ENCODE measurements around the gene GPHN.

GPHN gene

DNA sequence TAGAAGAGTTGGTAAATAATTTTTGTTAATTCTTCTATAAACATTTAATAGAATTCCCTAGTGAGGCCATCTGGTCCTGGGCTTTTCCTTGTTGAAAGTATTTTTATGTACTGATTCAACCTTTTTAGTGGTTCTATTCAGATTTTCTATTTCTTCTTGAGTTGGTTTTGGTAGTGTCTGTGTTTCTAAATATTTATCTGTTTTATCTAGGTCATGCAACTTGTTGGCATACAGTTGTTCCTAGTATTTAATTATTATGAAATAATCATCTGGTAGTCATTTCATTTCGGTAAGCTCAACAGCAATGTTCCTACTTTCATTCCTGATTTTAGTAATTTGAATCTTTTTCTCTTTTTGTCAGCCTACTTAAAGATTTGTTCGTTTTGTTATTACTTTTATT lies 447.2 kb downstream of the GPHN start:
- TF ChIP-seq, protein P1, sequence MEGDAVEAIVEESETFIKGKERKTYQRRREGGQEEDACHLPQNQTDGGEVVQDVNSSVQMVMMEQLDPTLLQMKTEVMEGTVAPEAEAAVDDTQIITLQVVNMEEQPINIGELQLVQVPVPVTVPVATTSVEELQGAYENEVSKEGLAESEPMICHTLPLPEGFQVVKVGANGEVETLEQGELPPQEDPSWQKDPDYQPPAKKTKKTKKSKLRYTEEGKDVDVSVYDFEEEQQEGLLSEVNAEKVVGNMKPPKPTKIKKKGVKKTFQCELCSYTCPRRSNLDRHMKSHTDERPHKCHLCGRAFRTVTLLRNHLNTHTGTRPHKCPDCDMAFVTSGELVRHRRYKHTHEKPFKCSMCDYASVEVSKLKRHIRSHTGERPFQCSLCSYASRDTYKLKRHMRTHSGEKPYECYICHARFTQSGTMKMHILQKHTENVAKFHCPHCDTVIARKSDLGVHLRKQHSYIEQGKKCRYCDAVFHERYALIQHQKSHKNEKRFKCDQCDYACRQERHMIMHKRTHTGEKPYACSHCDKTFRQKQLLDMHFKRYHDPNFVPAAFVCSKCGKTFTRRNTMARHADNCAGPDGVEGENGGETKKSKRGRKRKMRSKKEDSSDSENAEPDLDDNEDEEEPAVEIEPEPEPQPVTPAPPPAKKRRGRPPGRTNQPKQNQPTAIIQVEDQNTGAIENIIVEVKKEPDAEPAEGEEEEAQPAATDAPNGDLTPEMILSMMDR (conservative IDR thresholded peaks at IDR 0.05; ENCODE audit: control insufficient read depth, insufficient read depth, low read depth, low read length), result no peak
- H3K4me3 ChIP-seq (ENCODE audit: control insufficient read depth, low read depth, low read length), result no peak overlapping the region
- DNase-seq (ENCODE audit: low read depth), result no peak

DNA sequence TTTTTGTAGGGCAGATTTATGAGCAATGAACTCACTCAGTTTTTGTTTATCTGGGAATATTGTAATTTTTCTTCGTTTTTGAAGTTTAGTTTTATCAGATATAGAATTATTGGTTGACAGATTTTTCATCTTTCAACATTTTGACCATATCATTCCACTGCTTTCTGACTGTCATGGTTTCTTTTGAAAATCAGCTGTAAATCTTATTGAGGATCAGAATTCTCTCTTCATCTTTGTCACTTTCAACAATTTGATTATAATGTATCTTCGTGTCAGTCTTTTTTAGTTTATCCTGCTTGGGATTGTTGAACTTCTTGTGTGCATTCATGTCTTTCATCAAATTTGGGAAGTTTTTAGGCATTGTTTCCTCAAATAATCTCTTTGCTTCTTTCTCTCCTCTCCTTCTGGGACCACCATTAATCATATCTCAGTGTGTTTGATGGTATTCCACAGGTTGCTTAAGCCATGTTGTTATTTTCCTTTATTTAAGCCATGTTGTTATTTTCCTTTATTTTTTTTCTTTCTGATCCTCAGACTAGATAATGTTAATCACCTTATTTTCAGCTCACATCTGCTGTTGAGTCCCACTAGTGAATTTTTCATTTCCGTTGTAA lies 451.6 kb downstream of the GPHN start:
- TF ChIP-seq, protein P1 (conservative IDR thresholded peaks at IDR 0.05; ENCODE audit: control insufficient read depth, insufficient read depth, low read depth, low read length), result no peak
- DNase-seq (ENCODE audit: low read depth), result no peak
- H3K4me3 ChIP-seq (ENCODE audit: control insufficient read depth, low read depth, low read length), result no peak overlapping the region

DNA sequence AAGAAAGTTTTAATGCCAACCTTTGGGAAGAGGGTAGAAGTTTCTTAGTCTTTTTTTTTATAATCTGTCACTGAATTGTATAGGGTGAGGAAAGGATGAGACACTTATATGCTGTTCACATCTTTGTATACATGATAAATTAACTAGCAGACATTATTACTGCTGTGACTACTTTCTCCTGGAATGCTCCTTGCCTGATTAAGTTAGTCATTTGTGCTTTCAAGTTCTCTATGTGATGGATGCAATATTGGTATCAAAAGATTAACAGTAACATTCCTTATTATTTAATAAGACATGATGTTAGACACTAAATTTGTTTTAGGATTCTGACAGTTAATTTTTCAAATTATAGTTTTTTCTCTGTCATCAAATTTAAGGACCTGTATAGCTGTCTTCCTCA lies 457.9 kb downstream of the GPHN start:
- TF ChIP-seq, protein P1 (conservative IDR thresholded peaks at IDR 0.05; ENCODE audit: control insufficient read depth, insufficient read depth, low read depth, low read length), result no peak
- peak; percentile 48 for DNase-seq (ENCODE audit: low read depth)
- H3K4me3 ChIP-seq (ENCODE audit: control insufficient read depth, low read depth, low read length), result no peak overlapping the region

DNA sequence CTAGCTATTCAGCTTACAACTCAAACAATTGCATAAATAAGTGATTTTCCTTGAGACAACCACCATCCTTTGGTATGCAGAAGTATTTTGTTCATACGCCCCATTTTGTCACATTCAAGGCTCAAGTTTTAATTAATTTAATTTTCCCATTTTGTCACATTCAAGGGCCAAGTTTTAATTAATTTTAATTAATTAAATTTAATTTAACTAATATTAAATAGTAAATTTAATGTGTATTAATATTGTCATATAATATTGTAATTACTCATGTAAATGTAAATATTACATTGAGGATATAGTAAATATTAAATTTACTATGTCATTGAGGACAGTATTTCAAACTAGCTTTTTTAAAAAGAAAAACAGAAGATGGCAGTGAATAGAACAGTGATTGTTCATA lies 464.5 kb downstream of the GPHN start:
- DNase-seq (ENCODE audit: low read depth), result no peak
- TF ChIP-seq, protein P1 (conservative IDR thresholded peaks at IDR 0.05; ENCODE audit: control insufficient read depth, insufficient read depth, low read depth, low read length), result no peak
- H3K4me3 ChIP-seq (ENCODE audit: control insufficient read depth, low read depth, low read length), result no peak overlapping the region

DNA sequence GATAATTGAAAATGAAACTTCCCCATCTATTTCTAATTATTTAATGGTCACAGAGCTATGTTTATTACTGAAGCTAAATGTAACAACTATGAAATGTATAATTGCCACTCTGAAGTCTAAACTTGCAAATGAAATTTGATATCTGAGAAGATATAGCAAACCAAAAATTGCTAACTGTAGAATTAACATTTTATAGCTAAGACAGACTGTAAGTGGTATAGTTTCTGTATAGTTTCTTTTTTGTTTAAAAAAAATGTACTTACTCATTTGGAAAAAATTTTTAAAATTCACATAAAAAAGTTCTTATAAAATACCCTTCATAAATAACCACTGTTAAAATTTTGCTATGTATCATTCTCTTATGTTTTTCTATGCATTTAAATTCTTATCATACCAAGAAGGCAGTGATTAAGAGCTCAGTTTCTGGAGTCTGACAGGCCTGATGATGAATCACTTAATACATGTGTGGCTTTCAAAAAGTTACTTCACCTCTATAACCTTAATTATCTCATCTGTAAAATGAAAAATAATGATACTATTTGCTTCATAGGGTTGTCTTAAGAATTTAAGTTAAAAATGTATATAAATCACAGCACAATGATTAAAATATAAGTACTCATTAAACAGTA lies 466.6 kb downstream of the GPHN start:
- H3K4me3 ChIP-seq (ENCODE audit: control insufficient read depth, low read depth, low read length), result no peak overlapping the region
- DNase-seq (ENCODE audit: low read depth), result peak; percentile 4
- TF ChIP-seq, protein P1 (conservative IDR thresholded peaks at IDR 0.05; ENCODE audit: control insufficient read depth, insufficient read depth, low read depth, low read length), result no peak

DNA sequence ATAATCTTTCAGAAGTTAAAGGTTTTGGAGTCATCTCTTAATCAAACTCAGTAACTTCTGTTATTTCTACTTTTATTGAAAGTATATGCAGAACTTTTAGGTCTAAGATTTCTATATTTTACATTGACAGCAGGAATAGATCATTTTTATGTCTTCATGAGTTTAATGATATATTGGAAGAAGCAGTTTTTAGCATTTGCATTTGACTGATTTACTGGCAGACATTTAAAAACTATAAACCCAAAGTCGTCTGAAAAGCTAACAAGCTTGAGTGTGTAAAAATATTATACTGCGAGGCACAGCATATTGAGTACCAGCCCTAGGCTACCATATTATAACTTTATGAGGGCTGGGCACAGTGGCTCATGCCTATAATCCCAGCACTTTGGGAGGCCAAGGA lies 467.3 kb downstream of the GPHN start:
- TF ChIP-seq, protein P1 (conservative IDR thresholded peaks at IDR 0.05; ENCODE audit: control insufficient read depth, insufficient read depth, low read depth, low read length), result no peak
- H3K4me3 ChIP-seq (ENCODE audit: control insufficient read depth, low read depth, low read length), result no peak overlapping the region
- no peak for DNase-seq (ENCODE audit: low read depth)
